ENCODE results near the gene CAMK2A.

Gene CAMK2A

DNA sequence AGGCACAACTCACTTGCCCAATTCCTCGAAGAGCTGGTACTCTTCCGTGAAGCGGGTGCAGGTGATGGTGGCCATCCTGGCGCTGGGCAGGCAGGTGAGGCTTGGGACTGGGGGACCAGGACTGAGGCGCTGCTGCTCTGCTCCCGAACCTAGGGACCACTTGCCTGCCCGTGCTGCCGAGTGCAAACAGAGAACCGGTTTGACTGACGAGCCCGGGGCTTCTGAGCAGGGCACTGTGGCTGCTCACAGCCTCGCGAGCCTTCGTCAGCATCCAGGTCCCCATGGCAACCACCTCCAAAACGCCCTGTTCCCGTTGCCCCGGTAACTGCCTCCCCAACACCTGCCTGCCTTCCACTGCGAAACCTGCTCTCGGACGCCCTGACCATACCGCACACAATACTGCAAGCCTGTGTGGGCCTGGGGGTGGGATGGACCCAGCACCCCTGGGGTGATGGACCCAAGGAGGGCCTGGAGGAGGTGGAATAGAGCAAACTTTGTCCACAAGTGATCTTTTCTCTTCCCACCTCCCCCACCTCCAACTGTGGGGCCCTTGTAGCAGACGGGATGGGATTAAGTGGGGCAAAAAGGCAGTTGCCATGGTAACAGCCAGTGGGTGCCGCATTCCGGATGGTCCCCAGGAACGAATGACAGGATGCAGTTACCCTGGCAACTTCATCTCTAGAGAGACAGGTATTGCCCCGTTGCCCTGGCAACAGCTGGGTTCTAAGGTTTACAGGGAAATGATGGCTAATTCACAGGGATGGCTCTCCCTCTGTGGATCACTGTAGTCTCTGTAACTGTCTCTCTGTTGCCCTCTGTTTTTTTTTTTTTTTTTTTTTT is at the start of gene CAMK2A:
TSS of gene CAMK2A (minus strand) at position 223 of the 840 bp plus-strand sequence. CDS start at position 75, 148 bp downstream.
- FAIRE-seq: no peak

- FAIRE-seq: no peak
Observed at GRCh38 chr5:150339165-150339564, 49.6 kb upstream of the CAMK2A start.

GRCh38 chr5:150338546-150338945 is 49.0 kb upstream of the CAMK2A start:
- FAIRE-seq: no peak

- no peak for FAIRE-seq
Observed at GRCh38 chr5:150335778-150336177, 46.2 kb upstream of the CAMK2A start.

- FAIRE-seq: no peak
Observed at GRCh38 chr5:150333400-150333799, 43.8 kb upstream of the CAMK2A start.

DNA sequence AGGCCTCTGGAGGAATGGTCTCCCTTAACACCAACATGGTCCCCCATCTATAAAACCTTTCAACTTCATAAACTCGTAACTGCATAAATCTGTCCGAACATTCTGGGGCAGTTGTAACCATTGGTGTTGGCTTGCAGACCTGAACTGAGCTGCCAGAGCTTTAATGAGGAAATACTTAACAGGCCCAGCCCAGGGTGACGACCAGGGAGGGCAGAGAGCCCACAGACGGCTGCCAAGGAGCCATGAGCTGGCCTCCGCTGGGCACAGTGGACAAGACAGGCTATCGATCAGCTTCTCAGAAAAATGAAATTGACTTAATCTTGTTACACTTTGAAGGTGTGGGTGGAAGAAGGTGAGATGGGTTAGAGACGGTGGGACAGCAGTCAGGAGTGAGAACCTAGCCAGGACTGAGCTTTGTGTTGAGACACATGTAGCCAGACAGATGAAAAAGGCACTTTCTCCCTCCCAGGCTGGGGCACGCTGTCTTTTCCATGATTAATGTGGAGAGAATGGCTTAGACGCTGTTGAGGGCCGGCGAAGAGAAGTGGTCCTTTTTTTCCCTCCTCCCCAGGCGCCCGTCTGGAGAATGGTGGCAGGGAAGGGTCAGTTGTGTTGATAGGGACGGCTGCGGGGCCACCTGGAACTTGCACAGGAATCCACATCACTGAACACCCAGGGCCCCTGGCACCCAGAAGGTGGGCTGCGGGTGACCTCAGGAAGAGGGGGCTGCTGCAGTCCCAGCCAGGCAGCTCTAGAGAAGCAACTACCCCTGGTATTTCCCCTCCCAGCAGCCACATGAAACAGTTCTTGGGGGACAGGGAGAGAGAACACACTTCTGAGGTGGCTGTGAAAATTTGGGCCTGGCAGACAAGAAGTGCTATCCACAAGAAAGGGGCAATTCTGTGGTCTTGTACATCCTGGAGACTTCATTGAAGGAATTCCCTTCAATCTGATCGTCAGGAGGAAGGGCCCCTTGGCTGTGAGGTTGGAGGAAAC is 40.6 kb upstream of the CAMK2A start:
- FAIRE-seq: no peak

DNA sequence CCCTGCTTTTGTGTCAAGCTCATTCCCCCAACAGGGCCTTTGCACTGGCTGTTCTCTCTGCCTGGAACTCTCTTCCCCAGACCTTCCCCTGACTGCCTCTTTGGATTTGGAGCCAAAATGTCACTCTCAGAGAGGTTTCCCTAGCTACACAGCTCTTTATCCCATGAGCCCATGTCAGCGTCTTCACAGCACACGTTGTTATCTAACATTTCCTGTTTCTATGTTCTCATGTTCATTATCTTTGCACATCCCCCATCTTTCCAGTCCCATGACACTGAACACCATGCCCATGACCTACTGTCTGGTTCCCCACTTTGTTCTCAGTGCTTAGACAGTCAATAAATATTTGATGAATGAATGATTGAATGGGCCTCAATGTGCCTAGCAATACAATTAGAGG is 39.5 kb upstream of the CAMK2A start:
- no peak for FAIRE-seq

GRCh38 chr5:150328515-150328914 is 38.9 kb upstream of the CAMK2A start:
- no peak for FAIRE-seq

DNA sequence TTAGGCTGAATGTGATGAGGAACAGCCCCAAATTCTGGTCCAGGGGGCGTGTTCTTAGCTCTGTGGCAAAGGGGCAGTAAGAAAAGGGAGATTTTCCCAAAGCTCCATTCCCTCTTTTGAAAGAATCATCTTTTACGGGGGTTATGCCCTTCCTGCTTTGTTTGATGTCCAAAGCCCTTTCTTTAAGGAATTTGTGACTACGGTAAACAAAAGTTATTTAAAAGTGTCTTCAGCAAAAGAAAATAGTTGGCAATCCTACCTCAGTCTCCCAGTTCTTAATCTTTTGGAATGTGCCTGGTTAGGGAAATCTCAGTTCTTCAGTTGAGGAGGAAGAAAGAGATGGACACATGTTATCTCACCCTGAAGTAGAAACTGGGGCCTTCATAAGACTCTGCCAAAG is 37.6 kb upstream of the CAMK2A start:
- no peak for FAIRE-seq

- FAIRE-seq: no peak
Observed at GRCh38 chr5:150326707-150327106, 37.1 kb upstream of the CAMK2A start.

DNA sequence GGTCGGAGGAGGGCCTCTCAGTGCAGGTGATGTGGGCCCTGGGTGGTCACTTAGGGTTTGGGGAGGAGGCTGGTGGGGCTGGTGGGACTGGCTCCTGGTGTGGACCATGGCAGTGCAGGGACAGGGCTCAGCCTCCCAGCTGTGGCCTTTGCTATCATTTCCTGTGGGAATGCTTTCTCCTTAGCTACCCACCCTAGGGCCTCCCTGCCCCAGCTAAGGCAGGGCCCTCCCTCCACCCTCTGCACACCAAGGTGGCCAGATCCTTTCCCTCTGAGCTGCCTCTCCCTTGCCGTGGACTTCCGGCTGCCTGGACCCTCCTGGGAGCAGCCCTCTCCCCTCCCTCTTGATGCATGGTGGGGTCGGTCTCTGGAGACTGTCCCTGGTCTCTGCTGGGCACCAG is 35.9 kb upstream of the CAMK2A start:
- no peak for FAIRE-seq

GRCh38 chr5:150323819-150324218 is 34.2 kb upstream of the CAMK2A start:
- no peak for FAIRE-seq

GRCh38 chr5:150323092-150323491 is 33.5 kb upstream of the CAMK2A start:
- no peak for FAIRE-seq

- no peak for FAIRE-seq
Observed at GRCh38 chr5:150322202-150322601, 32.6 kb upstream of the CAMK2A start.

- no peak for FAIRE-seq
Observed at GRCh38 chr5:150321784-150322183, 32.2 kb upstream of the CAMK2A start.

DNA sequence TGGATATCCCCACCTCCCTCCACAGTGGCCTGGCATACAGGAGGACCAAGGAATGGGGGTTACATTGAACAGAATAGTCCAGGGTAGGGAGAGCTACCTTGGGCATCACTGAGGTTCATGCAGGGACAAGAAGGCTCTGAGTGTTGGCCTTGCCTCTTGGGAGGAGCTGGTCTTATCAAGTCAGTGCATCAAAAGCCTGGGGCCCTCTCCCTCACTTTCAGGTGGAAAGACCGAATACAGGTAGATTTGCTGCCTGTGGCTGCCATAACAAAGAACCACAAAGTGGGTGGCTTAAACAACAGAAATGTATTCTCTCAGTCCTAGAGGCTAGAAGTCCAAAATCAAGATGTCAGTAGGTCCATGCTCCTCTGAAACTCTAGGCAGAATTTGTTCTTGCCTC is 31.6 kb upstream of the CAMK2A start:
- no peak for FAIRE-seq

DNA sequence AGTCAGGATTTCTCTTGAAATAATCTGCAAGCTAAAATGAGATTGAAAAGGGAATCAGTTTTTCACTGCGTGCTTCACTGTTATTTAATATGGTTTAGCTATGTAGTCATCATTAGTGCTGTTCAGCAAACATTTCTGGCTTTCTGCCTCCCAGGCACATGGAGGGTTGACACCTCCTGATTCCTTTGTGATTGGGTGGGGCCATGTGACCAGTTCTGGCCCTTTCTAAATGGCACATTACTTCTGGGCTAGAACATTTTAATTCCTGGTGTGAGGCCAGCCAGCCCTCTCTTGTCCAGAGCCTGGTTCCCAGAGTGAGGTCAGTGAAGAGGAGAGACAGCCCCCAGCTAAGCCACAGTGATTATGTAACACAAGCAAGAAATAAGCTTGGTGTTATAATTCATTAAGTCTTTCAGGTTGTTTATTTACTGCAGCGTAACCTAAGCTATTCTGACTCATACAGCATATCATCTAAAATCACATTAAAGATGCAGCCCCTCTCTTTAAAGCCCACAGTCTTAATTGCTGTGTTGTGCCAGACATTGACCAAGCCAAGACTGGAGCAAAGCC is 30.6 kb upstream of the CAMK2A start:
- no peak for FAIRE-seq

GRCh38 chr5:150319484-150319790 is 29.9 kb upstream of the CAMK2A start:
- FAIRE-seq: no peak

DNA sequence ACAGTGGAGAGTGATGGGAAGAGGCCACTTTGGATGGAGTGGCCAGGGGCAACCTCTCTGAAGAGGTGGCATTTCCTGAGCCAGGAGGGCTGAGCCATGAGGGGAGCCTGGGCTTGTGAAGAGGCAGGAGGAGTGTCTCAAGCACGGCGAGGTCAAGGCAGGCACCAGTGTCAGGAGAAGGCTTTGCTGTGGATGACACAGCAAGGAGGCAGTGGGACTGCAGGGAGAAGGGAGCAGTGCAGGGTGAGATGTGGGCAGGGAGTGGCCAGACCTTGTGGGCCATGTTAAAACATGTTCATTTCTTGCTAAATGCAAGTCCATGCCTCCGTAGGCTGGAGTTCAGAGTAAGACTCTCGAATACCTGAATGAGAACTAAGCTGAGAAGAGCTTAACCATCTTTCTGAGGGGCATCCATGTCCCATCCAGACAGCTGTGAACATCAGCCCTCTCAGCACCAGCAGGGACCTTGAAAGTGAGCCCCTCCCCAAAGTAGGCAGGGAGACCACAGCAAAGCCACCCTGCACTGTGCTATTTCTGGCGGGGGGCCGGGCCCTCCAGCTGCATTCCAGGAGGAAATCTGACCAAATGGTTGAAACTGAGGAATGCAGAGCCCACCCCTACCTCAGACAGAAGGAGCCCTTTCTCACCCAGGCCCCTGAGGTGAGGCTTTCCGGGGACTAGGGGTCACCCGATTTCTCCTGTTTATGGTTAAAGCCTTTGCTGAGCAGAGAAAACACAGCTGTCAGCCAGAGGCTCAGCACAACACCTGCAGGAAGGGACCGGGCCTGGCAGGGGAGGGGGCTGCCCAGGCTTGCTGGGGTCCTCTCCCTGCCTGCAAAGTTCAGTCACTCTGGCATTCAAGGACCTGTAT is 29.3 kb upstream of the CAMK2A start:
- no peak for FAIRE-seq

GRCh38 chr5:150317048-150318003 is 27.8 kb upstream of the CAMK2A start:
- FAIRE-seq: no peak

- no peak for FAIRE-seq
Observed at GRCh38 chr5:150316320-150316719, 26.7 kb upstream of the CAMK2A start.

Data from TTC549 (cell line).